Skeletal muscle satellite cell (primary cell): ENCODE results near the gene ZNF497. TPM values are rescaled to one million over a fixed set of nuclear protein-coding genes. Genes with fewer than 3 reads are reported as not detected.
"Not testable (repeated sequence)": the region's sequence is repeated elsewhere in the genome, so short reads cannot be mapped to it uniquely, and the experiment has no call there.

Experiments
- H3K27me3 ChIP-seq: 2 replicates; pipeline ENCODE4 v1.7.0; 2013; ENCODE audit warnings: low read length; ENCODE audit not compliant: control insufficient read depth, insufficient read depth
- H3K36me3 ChIP-seq: 2 replicates; pipeline ENCODE4 v1.7.0; 2013; ENCODE audit warnings: mild to moderate bottlenecking, control low read depth, low read length; ENCODE audit not compliant: insufficient read depth
- H3K4me1 ChIP-seq: 2 replicates; pipeline ENCODE4 v1.7.0; 2013; ENCODE audit warnings: low read length; ENCODE audit not compliant: control insufficient read depth, insufficient read depth
- H3K4me2 ChIP-seq: 2 replicates; pipeline ENCODE4 v1.7.0; 2013; ENCODE audit warnings: mild to moderate bottlenecking, low read length
- H3K4me3 ChIP-seq: 2 replicates; pipeline ENCODE4 v1.7.0; 2013; ENCODE audit warnings: low read length
- H3K9ac ChIP-seq: 2 replicates; pipeline ENCODE4 v1.7.0; 2013; ENCODE audit warnings: mild to moderate bottlenecking, low read depth, low read length, moderate library complexity
- H3K9me3 ChIP-seq: replicated peaks from 2 replicates; pipeline ENCODE4 v1.7.0; 2013; ENCODE audit warnings: mild to moderate bottlenecking, control low read depth, low read length
- total RNA-seq: library from RNA; depleted of rRNA; stranded (reverse); fragments of >200 nt; gene quantifications from 2 replicates; pipeline ENCODE4 v1.2.3, GENCODE V29; 2012; rRNA removed

The ZNF497 gene
- total RNA-seq, result 0.22 and 0.51 TPM in 2 replicates

DNA sequence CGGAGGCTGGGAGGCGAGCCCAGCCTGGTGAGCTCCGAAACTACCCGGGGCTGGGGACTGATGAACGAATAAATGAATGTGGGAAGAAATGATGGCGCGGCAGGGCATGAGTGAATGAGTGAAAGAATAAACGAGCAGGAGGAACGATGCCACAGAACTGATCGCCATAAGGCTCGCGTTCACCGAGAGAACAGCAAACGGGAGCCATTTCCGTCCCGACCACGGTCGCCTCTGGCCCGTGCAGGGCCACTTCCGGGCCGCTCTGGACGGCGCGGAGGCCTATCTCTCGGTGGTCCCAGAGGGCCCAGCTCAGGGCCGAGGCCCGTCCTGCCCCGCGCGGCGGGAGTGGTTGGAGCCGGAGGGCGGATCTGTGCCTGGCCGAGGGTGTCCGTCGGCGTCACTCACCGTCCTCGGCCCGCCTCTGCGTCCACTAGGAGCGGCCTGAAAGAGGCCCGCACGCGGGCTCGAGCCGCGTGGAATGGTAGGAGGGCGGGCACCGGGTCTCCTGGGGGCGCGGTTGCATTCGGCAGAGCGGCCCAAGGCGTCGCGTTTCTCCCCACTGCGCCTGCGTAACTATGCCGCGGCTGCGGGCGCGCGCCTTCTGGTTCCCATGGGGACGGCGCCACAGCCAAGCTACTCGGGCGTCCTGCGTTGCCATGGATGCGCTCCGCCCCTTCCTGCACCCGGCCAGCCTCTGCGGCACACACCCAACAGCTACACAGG lies at the start of gene ZNF497:
ZNF497 (minus strand) TSS at position 480 of the 723 bp plus-strand sequence. CDS start 5,116 bp downstream, outside the sequence.
- peak within 1 kb of the TSS; percentile 92 for H3K9ac ChIP-seq
- H3K9me3 ChIP-seq, result no peaks in the 10 kb centered on the region
- no peaks in the 10 kb centered on the region for H3K36me3 ChIP-seq
- peak within 1 kb of the TSS; percentile 78 for H3K4me3 ChIP-seq
- H3K4me1 ChIP-seq, result peaks cover 5% of the 10 kb centered on the region
- peak within 1 kb of the TSS; percentile 92 for H3K4me2 ChIP-seq
- no peaks in the 10 kb centered on the region for H3K27me3 ChIP-seq

DNA sequence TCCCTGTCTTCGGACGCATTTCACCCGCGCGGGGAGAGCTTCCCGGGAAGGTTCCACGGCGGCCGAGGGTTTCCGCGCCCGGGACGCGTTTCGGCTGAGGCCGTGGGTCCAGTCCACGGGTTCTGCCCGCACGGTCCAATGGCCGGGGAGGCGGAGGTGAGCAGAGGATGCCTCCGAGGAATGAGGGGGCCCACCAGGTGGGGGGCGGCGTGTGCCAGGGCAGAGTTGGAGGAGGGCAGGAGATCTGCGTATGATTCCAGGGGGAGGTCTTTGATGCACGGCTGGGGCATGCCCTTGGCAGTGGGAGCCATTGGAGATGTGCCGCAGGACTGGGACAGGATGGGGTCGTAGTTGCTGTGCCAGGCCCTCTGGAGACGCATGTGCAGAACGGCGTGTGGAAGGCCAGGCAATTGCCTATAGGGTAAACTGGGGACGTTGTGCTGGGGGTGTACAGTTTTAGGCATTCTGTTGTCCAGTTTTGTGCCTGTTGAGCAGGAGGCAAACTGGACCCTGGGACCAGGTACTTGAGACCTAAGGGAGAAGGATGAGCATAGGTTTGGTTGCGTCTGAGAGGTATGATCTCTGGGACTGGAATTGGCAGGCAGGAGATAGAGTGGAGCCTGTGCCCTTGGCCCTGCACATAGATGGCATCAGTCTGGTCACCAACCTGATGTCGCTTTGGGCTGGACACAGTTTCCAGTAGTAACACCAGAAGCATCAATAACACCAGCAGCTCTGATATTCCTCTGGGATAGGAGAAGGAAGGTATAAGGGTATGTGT lies 46.6 kb upstream of the ZNF497 start:
- Histone ChIP-seq H3K27me3 (no peaks in the 10 kb centered on the region), H3K4me2 (peak overlapping the region; percentile 97), H3K4me1 (peaks cover 18% of the 10 kb centered on the region), H3K9me3 (no peaks in the 10 kb centered on the region), H3K4me3 (peak overlapping the region; percentile 100), H3K9ac (peak overlapping the region; percentile 98), H3K36me3 (peaks cover 4% of the 10 kb centered on the region)

DNA sequence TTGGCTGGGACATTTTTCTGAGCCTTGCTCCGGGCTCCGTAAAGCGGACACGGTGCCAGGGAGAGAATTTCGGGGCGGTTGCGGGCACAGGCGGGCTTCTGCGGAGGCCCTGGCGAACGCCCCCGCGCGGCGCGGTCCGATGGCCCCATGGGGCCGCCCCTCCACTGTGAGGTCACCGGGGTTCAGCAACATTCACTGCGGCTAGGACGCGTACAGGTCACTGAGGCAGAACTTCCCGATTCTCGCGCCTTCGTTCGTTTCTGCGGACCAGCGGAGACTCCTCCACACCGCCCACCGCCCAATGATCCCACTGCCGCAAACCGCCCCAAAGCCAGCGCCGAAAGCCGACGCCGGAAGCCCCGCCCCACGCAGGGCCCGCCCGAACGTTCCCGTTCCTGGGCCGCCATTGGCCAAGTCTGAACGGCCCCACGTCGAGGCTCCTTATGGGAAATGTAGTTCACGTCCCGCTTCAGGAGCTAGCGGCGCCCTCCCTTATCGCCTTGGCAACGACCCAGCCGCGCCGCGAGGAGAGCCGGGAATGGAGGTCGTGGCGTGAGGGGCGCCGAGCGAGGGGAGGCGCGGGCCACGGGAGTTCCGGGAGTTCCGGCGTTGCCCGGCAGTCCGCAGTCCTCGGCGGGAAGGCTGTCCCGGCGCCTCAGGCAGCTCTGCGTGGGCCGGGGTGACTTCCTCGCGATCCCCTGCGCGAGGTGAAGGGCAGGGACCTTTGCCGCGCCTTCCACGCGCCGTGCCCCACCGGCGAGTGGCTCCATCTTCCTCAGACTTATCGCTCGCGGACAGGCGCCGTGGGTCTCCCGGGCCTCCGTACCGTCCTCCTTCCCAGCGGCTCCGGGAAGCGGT lies 45.8 kb upstream of the ZNF497 start, which contains the start of gene ZNF584:
ZNF584 (plus strand) TSS at position 498 of the 858 bp plus-strand sequence. CDS start 499 bp downstream, outside the sequence.
- Histone ChIP-seq H3K36me3 (peaks cover 4% of the 10 kb centered on the region), H3K27me3 (no peaks in the 10 kb centered on the region), H3K9me3 (no peaks in the 10 kb centered on the region), H3K9ac (peak within 1 kb of the TSS; percentile 98), H3K4me1 (peaks cover 18% of the 10 kb centered on the region), H3K4me3 (peak within 1 kb of the TSS; percentile 100), H3K4me2 (peak within 1 kb of the TSS; percentile 97)

DNA sequence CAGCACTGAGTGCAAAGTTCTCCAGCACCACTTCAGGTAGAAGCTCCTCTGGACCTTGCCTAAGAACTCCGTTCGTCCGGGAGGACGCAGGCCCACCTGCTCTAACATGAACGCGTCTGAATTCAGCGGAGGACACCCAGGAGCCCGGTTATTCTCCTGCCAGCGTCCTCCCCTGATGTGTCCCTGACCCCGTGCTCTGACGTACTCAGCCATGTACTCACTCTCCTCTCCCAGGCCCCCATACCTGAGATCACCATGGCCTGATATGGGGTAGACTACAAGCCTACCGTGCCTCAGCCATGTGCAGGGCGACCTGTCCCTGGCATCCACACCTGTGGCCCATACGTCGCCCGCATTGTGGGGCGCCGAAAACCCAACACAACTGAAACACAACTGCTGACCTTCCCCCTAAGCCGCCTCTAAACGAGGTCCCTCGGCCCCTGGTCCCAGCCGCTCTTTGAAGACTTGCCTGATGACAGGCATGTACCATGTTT lies 45.2 kb upstream of the ZNF497 start:
- Histone ChIP-seq H3K36me3 (peaks cover 4% of the 10 kb centered on the region), H3K4me3 (peak overlapping the region; percentile 100), H3K9ac (peak overlapping the region; percentile 98), H3K27me3 (no peaks in the 10 kb centered on the region), H3K9me3 (no peaks in the 10 kb centered on the region), H3K4me2 (peak overlapping the region; percentile 97), H3K4me1 (peaks cover 18% of the 10 kb centered on the region)

- Histone ChIP-seq H3K9ac (peak overlapping the region; percentile 98), H3K4me1 (peaks cover 21% of the 10 kb centered on the region), H3K9me3 (no peaks in the 10 kb centered on the region), H3K4me2 (peak overlapping the region; percentile 97), H3K27me3 (no peaks in the 10 kb centered on the region), H3K4me3 (peak overlapping the region; percentile 100), H3K36me3 (no peaks in the 10 kb centered on the region)
These were observed 44.5 kb upstream of the ZNF497 start for GRCh38 chr19:58406818-58407657.

GRCh38 chr19:58403920-58404478 lies 41.4 kb upstream of the ZNF497 start:
- H3K27me3 ChIP-seq, H3K9ac ChIP-seq, H3K4me3 ChIP-seq, H3K9me3 ChIP-seq, H3K36me3 ChIP-seq, H3K4me2 ChIP-seq: not testable (repeated sequence)
- H3K4me1 ChIP-seq, result peaks cover 23% of the 10 kb centered on the region

DNA sequence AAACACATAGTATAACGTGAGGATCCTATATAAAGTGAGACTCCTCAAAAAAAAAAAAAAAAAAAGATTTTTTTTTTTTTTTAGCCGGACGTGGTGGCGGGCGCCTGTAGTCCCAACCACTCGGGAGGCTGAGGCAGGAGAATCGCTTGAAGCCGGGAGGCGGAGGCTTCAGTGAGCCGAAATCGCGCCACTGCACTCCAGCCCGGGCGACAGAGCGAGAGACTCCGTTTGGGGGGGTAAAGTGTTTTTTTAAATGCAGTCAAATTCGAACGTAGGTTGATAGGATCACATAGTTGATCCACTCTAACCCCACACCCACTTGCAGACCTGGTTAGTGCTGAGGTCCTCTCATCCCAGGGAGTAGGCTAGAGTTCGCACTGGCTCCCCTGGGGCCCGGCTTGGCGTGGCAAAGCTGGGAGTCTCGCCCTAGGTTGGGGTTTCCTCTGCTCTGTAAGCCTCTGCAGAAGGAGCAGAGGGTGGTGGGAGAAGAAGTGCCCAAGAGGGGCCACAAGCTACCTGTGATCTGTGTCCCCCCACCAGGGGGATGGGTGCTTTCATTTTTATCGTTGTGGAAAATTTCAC lies 39.4 kb upstream of the ZNF497 start:
- Histone ChIP-seq H3K9me3 (no peaks in the 10 kb centered on the region), H3K9ac (peak overlapping the region; percentile 64), H3K4me1 (peaks cover 14% of the 10 kb centered on the region), H3K27me3 (no peaks in the 10 kb centered on the region), H3K4me3 (peak overlapping the region; percentile 78), H3K4me2 (peak overlapping the region; percentile 88), H3K36me3 (no peaks in the 10 kb centered on the region)

DNA sequence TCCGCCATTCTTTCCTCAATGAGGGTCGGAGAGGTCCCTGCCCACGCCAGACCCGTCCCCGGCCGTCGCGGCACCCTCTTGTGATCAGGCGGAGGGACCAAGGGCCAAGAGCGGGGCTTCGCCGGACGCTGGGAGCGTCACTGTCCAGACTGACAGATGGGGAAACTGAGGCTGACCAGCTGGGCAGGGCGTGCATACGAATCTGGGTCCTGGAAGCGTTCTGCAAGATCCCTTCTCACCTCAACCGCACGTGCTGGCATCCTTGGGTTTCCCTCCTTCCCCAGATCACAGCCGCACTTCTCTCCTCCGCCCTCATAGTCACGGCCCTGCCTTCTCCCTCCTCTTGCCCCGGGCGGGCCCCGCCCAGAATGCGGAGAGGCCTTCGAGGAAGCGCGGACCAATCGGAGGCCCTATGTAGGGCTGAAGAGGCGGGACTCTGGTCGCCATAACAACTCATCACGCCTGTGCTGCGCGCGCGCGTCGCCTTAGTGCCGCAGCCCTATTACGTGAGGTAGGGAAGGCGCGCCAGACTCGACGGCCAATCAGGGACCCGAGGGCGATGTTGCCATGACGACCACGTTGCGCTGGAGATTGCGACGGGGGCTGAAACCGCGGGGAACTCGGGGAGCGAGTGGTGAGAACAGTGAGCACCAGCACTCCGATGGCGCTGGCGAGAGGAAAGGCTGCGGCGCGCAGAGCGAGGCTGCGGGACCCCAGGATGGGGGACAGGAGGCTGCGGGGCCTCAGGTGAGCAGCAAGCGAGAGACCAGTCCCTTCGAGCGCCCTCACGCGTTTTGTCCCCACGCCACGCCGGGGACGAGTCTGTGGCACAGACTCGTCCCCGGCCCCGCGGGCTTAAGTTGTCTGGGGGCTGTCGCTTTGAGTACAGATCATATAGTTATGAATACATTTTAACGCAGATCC lies 38.6 kb upstream of the ZNF497 start:
- H3K36me3 ChIP-seq, result no peaks in the 10 kb centered on the region
- peaks cover 14% of the 10 kb centered on the region for H3K4me1 ChIP-seq
- peak overlapping the region; percentile 75 for H3K9ac ChIP-seq
- H3K4me3 ChIP-seq, result peak overlapping the region; percentile 82
- no peaks in the 10 kb centered on the region for H3K27me3 ChIP-seq
- H3K9me3 ChIP-seq, result no peaks in the 10 kb centered on the region
- H3K4me2 ChIP-seq, result peak overlapping the region; percentile 98

DNA sequence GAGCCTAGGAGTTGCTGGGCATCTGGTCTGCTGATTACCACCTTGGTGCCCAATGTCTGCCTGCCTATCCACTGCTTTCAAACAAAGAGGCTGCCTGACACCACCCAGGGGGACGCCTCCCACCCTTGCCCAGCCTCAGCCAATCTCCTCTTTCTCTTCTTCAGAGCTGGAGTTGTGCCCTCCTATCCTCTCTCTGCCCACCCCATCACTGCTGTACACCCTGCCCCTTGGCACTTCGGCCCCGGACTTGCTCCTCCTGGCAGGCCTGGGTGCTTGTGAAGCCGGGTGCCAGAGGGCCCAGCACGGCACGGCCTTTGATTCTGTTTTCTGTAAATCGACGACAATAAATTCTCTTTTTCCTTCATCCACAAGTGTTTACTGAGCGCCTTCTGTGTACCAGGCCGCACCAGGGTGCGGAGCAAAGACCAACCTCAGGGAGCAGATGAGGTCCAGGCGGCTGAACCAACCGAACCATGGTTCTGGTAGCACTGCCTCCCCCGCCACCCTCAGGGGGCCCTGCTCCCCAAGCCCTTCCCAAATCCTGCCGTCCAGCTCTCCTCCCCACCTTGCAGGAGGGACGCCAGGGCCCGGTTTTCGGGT lies 37.9 kb upstream of the ZNF497 start:
- H3K4me1 ChIP-seq, result peaks cover 17% of the 10 kb centered on the region

More for the DNA sequence above, 37.9 kb upstream of the ZNF497 start:
- peak overlapping the region; percentile 82 for H3K4me3 ChIP-seq
- no peaks in the 10 kb centered on the region for H3K36me3 ChIP-seq
- H3K9ac ChIP-seq, result peak overlapping the region; percentile 75
- H3K27me3 ChIP-seq, result no peaks in the 10 kb centered on the region
- H3K9me3 ChIP-seq, result no peaks in the 10 kb centered on the region
- peak overlapping the region; percentile 98 for H3K4me2 ChIP-seq
